Mucosa of gallbladder (tissue), 1 donor: Measurements from ENCODE around the gene NUF2. TPM values are rescaled to one million over a fixed set of nuclear protein-coding genes. Genes with fewer than 3 reads are reported as not detected.
"Not testable (repeated sequence)": the region's sequence is repeated elsewhere in the genome, so short reads cannot be mapped to it uniquely, and the experiment has no call there.

Experiments
- DNase-seq: peaks from one replicate; pipeline ENCODE4 v3.0.0-alpha.2; 2020; ENCODE audit warnings: low spot score
- total RNA-seq: library from RNA; stranded (reverse); gene quantifications from one replicate; pipeline ENCODE4 v1.2.1, GENCODE V29; 2021
- donor health status: DM: no; HTN: no; CAD: no.

The NUF2 gene
- total RNA-seq = 0.52 TPM

GRCh38 chr1:163321311-163322305 lies at the start of gene NUF2:
Gene NUF2, plus strand, starts transcription at chr1:163321954. Its CDS starts 4,098 bp downstream, at chr1:163326052.
- DNase-seq = peak; percentile 97

- no peak for DNase-seq
Observed at GRCh38 chr1:163273766-163274441, 47.9 kb upstream of the NUF2 start.

- DNase-seq = no peak
Observed at GRCh38 chr1:163275222-163275621, 46.5 kb upstream of the NUF2 start.

GRCh38 chr1:163278602-163279001 lies 43.2 kb upstream of the NUF2 start:
- no peak for DNase-seq

GRCh38 chr1:163284867-163285266 lies 36.9 kb upstream of the NUF2 start:
- not testable (repeated sequence) for DNase-seq

GRCh38 chr1:163290025-163290640 lies 31.6 kb upstream of the NUF2 start:
- DNase-seq = peak; percentile 40

GRCh38 chr1:163291461-163291860 lies 30.3 kb upstream of the NUF2 start:
- no peak for DNase-seq

- DNase-seq = not testable (repeated sequence)
Observed at GRCh38 chr1:163292153-163292552, 29.6 kb upstream of the NUF2 start.

- not testable (repeated sequence) for DNase-seq
Observed at GRCh38 chr1:163293497-163293896, 28.3 kb upstream of the NUF2 start.

- no peak for DNase-seq
Observed at GRCh38 chr1:163295949-163296348, 25.8 kb upstream of the NUF2 start.

GRCh38 chr1:163296504-163297263 lies 25.1 kb upstream of the NUF2 start:
- no peak for DNase-seq

- no peak for DNase-seq
Observed at GRCh38 chr1:163298365-163298764, 23.4 kb upstream of the NUF2 start.

GRCh38 chr1:163300568-163300967 lies 21.2 kb upstream of the NUF2 start:
- no peak for DNase-seq

- no peak for DNase-seq
Observed at GRCh38 chr1:163303561-163303960, 18.2 kb upstream of the NUF2 start.

GRCh38 chr1:163305441-163305840 lies 16.3 kb upstream of the NUF2 start:
- no peak for DNase-seq

- no peak for DNase-seq
Observed at GRCh38 chr1:163307479-163308171, 14.1 kb upstream of the NUF2 start.

GRCh38 chr1:163308811-163309210 lies 12.9 kb upstream of the NUF2 start:
- no peak for DNase-seq

- DNase-seq = no peak
Observed at GRCh38 chr1:163315773-163316374, 5.9 kb upstream of the NUF2 start.

GRCh38 chr1:163320891-163321290 lies 863 bp upstream of the NUF2 start:
- no peak for DNase-seq

- DNase-seq = not testable (repeated sequence)
Observed at GRCh38 chr1:163323339-163323738, 1.6 kb downstream of the NUF2 start.

GRCh38 chr1:163331116-163331515 lies 9.4 kb downstream of the NUF2 start:
- no peak for DNase-seq
